NCI-H2196 (cell line): ENCODE data around the gene SNAPIN.

Source experiments
- DNase-seq: peaks from one replicate; lab custom pipeline; 2025; ENCODE audit not compliant: unreplicated experiment; lab: John Stamatoyannopoulos, UW

Gene SNAPIN

GRCh38 chr1:153673511-153673910, 15.0 kb downstream of the SNAPIN start:
- no peak for DNase-seq

DNA sequence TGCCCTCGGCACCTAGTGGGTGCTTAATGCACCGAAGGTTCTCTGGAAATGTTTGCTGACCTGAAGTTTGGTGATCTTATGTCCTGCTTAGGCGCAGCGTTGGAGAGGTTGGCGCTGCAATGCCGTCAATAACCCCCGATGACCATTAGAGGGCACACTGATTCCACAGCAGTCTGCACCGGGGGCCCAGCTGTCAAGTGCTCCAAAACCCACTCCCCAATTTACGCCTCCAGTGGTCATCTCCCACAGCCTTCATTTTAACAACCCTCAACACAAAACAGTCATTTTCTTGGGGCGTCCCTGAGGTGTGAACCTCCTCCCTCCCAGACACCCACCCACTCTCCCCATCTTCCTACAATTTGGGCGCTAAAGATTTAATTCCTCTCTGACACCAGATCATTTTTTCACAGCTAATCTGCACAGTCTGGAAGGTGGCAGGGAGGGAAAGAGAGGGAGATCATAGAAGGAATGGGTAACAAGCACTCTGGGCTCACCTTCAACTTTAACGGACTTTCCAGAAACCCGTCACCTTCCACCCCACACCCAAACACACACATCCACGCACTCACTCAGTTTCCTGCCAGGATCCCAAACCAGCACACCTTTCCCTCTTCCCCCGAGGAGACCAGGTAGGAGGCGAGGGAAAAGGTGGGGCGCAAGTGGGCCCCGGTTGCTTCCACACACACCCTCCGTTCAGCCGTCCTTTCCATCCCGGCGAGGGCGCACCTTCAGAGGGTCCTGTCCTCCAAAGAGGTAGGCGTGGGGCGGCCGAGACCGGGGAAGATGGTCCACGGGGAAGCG, 19.4 kb downstream of the SNAPIN start:
- peak; percentile 49 for DNase-seq

DNA sequence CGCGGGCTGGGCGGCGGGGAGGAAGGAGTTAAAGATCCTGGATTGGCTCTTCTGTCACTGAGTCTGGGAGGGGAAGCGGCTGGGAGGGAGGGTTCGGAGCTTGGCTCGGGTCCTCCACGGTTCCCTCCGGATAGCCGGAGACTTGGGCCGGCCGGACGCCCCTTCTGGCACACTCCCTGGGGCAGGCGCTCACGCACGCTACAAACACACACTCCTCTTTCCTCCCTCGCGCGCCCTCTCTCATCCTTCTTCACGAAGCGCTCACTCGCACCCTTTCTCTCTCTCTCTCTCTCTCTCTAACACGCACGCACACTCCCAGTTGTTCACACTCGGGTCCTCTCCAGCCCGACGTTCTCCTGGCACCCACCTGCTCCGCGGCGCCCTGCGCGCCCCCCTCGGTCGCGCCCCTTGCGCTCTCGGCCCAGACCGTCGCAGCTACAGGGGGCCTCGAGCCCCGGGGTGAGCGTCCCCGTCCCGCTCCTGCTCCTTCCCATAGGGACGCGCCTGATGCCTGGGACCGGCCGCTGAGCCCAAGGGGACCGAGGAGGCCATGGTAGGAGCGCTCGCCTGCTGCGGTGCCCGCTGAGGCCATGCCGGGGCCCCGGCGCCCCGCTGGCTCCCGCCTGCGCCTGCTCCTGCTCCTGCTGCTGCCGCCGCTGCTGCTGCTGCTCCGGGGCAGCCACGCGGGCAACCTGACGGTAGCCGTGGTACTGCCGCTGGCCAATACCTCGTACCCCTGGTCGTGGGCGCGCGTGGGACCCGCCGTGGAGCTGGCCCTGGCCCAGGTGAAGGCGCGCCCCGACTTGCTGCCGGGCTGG, 20.2 kb downstream of the SNAPIN start, which contains the start of gene NPR1:
Gene NPR1, plus strand, starts transcription at position 170 of the 818 bp plus-strand sequence. Its CDS starts 421 bp downstream, at position 591.
- DNase-seq, result no peak

DNA sequence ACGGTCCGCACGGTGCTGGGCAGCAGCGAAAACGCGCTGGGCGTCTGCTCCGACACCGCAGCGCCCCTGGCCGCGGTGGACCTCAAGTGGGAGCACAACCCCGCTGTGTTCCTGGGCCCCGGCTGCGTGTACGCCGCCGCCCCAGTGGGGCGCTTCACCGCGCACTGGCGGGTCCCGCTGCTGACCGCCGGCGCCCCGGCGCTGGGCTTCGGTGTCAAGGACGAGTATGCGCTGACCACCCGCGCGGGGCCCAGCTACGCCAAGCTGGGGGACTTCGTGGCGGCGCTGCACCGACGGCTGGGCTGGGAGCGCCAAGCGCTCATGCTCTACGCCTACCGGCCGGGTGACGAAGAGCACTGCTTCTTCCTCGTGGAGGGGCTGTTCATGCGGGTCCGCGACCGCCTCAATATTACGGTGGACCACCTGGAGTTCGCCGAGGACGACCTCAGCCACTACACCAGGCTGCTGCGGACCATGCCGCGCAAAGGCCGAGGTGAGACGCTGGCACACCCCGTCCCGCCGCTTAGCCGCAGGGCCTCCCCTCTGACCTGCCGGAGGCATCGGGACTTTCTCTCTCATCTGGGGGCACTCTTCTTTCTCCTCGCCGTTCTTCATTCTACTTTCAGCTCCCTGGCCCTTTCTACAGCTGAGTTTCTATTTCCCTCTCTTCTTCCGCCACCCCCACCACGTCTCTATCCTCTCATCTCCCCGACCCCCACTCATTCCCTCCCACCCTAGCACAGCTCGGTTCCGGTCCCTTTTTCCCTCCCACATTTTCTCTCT, 21.0 kb downstream of the SNAPIN start:
- no peak for DNase-seq

- no peak for DNase-seq
Measured at GRCh38 chr1:153680120-153680403, 21.6 kb downstream of the SNAPIN start.

GRCh38 chr1:153682730-153683129, 24.2 kb downstream of the SNAPIN start:
- no peak for DNase-seq

DNA sequence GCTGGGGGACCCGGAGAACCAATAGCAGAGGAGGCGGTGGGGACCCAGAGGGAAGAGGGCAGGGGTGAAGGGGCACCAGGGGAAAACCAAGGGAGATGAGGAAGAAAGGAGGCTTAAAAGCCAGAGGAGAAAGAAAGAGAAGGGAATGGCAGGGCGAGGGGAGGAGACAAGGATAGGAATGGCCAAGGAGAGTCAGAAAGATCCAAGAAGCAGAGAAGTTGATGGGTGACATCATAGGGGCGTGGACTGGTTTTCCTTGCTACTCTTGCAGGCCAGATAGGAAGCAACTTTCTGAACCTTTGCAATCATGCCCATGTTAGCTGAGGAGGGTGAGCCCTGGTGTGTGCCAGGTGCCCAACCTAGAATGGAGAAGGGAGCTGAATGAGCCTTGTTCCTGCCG, 25.4 kb downstream of the SNAPIN start:
- DNase-seq, result no peak

DNA sequence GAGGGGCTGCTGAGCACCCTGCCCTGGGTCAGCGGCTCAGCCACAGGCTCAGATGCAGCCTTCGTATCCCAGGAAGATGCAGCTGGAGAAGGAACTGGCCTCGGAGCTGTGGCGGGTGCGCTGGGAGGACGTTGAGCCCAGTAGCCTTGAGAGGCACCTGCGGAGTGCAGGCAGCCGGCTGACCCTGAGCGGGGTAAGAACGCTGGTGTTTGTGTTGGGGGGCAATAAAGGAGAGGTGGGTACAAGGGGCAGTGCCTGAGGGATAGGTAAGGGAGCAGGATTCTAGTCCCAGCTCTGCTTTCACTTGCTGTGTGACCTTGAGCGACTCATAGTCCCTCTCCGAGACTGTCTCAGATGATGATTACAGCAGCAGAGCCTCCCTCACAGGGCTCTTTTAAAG, 26.4 kb downstream of the SNAPIN start:
- no peak for DNase-seq

DNA sequence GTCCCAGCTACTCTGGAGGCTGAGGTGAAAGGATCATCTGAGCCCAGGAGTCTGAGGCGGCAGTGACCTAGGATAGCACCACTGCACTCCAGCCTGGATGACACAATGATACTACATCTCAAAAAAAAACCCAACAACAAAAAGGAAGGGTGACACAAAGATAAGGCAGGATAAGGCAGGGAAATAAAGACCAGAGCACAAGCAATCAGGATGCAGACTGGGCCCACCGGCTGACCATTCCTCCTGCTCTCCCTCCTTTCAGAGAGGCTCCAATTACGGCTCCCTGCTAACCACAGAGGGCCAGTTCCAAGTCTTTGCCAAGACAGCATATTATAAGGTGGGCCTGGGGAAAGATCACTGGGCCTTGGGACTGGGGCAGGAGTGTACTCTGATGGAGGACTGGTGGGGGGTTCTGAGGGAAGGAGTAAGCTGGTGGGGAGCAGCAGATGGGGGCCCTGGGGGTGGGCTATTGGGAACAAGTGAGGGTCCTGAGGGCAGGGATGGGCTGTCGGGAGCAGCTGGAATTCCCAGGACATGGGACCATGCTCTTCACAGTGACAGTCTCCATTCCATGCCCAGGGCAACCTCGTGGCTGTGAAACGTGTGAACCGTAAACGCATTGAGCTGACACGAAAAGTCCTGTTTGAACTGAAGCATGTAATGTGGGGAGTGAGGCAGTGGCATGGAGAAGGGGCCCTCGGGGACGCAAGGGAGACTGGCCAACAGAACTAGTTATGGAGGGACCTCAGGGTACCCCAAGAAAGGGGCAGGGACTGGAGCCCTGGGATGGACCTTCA, 27.2 kb downstream of the SNAPIN start:
- no peak for DNase-seq

GRCh38 chr1:153687346-153688125, 29.0 kb downstream of the SNAPIN start:
- no peak for DNase-seq

DNA sequence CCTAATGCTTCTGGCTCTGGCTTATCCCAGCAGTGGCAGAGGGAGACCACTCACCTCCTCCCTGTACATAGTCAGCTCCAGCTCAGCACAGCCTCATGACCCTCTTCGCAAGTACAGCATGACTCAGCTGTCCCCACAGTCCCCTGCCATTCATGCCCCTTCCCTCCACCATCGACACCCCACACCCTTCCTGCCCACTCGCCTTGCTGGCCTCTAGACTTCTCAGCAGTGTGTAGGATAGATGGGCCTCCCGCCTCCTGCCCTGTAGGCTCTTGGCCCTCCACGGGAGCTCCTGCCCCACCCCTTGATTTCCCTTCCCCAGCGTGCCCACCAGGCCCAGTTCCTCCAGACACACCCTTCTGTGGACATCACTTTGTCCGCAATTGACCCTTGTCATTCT, 29.8 kb downstream of the SNAPIN start:
- DNase-seq, result no peak

- no peak for DNase-seq
Measured at GRCh38 chr1:153688736-153689328, 30.3 kb downstream of the SNAPIN start.

DNA sequence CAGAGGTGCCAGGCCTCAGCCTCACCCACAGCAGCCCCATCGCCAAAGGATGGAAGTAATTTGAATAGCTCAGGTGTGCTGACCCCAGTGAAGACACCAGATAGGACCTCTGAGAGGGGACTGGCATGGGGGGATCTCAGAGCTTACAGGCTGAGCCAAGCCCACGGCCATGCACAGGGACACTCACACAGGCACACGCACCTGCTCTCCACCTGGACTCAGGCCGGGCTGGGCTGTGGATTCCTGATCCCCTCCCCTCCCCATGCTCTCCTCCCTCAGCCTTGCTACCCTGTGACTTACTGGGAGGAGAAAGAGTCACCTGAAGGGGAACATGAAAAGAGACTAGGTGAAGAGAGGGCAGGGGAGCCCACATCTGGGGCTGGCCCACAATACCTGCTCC, 35.0 kb downstream of the SNAPIN start:
- no peak for DNase-seq

DNA sequence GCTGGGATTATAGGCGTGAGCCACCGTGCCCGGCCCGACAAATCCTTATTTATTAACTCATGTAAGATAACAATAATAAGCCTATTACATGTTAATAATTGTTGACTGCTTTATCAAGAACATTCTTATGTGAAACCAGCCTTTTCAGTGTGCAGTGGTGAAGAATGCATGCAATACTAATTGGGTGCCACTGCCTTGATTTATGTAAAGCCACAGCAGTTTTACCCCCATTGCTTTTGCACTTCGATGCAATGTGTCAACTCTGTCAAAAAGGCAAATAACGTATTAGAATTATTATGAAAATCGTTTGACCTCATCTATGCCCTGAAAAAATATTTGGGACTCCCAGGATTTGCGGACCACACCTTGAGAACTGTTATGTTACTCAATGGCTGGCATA, 38.2 kb downstream of the SNAPIN start:
- DNase-seq, result no peak

DNA sequence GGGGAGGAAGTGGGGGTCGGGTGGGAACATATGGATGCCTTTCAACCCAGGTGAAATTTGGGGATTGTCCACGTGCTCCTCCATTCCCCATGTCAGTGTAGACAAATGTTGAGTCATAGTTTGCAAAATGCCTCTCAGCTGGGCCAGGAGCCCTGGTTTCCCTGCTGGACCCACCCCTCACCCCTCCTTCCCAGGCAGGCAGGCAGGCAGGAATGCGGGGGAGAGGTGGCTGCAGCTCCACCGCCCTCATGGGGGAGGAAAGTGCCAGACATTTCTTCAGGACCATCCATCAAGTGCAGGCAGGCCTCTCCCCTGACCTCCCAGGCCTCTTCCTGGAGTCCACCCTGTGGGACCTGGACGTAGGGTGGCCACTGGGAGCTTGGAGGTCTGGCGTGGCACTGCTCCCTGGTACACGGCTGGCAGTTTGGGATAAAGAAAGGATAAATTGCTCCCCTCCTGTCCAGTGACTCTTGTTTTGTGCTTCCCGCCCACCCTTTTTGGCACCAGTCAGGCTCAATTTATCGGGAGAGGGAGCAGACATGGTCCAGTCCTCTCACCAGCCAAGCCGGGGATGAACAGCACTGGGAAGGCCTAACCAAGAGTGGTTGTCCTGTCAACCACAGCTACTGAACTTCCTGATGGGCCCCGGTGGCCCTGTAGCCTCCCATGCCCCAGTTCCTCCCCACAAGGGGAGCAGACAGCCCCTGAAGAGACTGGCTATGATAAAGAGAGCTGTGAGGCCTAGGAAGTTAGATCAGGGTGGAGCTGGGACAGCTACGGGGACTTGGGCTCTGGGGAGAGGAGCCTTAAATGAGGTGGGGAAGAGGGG, 38.9 kb downstream of the SNAPIN start:
- DNase-seq, result no peak

GRCh38 chr1:153698020-153698922, 39.8 kb downstream of the SNAPIN start:
- DNase-seq, result no peak

DNA sequence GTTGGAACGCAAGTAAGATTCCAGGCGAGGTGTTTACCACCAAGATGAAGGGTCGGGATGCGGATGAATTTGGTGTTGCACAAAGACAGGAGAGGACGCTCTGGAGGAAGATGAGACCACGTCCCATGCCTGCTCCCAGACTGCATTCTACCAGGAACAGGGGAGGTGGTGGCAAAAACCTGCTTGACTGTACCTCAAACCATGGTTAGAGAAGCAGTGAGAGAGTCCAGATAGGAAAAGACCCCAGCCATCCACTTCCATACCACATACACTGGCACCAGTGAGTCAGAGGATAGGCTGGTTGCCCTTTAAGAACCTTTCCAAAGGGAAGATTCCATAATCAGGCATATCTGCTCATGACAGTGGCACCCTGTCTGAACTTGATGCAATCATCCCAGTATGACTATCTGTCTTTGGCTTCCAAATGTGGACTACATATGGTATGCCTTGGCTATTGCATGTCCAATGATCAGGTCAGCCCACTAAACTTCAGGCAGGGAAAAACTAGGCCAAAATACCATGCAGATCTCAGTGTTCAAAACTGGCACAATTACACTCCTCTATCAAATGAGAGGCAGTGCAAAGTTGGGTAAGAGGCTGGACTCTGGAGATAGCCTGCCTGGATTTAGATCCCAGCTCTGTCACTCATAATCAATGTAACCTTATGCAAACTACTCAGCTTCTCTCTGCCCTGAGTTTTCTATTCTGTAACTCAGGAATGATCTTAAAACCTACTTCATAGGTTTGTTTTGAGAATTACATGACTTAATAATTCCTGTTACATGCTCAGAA, 40.6 kb downstream of the SNAPIN start:
- no peak for DNase-seq
